Epithelial cell of esophagus (primary cell): ENCODE measurements around the gene NEK5.

ENCODE experiments used
- DNase-seq: peaks from one replicate; pipeline ENCODE4 v3.0.0; 2010; ENCODE audit warnings: low read depth
- H3K4me3 ChIP-seq: 2 replicates; pipeline ENCODE4 v1.5.1; 2011; ENCODE audit warnings: mild to moderate bottlenecking, low read length, control low read depth
- CTCF ChIP-seq: IDR thresholded peaks from 2 replicates; pipeline ENCODE4 v1.5.1; 2011; ENCODE audit warnings: low read depth, mild to moderate bottlenecking, low read length, control low read depth, inconsistent platforms; ENCODE audit not compliant: insufficient read depth; ENCODE audit errors: missing control alignments

NEK5 gene

GRCh38 chr13:52011632-52012511 lies 117.0 kb downstream of the NEK5 start, which contains the start of gene ALG11:
TSS of gene ALG11 (plus strand) at chr13:52012398. CDS start at chr13:52012419, 21 bp downstream.
- H3K4me3 ChIP-seq = peak within 1 kb of the TSS; percentile 99

GRCh38 chr13:52010890-52011631 lies 117.8 kb downstream of the NEK5 start, which contains the start of gene ATP7B:
TSS of gene ATP7B (minus strand) at chr13:52011450. CDS start at chr13:52011337, 113 bp downstream.
- peak within 1 kb of the TSS; percentile 99 for H3K4me3 ChIP-seq
- no peak for TF ChIP-seq CTCF
- DNase-seq = peak; percentile 10

More at GRCh38 chr13:52011632-52012511, 117.0 kb downstream of the NEK5 start, which contains the start of gene ALG11:
- TF ChIP-seq CTCF = no peak
- DNase-seq = peak; percentile 99

GRCh38 chr13:52009946-52010345 lies 118.9 kb downstream of the NEK5 start:
- TF ChIP-seq CTCF = no peak
- no peak overlapping the region for H3K4me3 ChIP-seq
- no peak for DNase-seq

- no peak for TF ChIP-seq CTCF
- DNase-seq = no peak
- H3K4me3 ChIP-seq = no peak overlapping the region
Observed at GRCh38 chr13:52006523-52007245, 122.2 kb downstream of the NEK5 start.

- peak; percentile 18 for DNase-seq
- TF ChIP-seq CTCF = no peak
- H3K4me3 ChIP-seq = no peak overlapping the region
Observed at GRCh38 chr13:52005841-52006522, 122.9 kb downstream of the NEK5 start.
